Uterus (tissue), 2 donors: ENCODE measurements around the gene TRIOBP.

Experiments
- CTCF ChIP-seq, 4 experiments: fragments of 200-600 bp in 2 of 4; fragments of 450-650 bp in 2 of 4; sonication (generic) in 2 of 4; IDR thresholded peaks; one replicate each; pipeline ENCODE4 v1.5.1; 2016 to 2019; ENCODE audit warnings: antibody characterized with exemption in 4 of 4, mild to moderate bottlenecking in 2 of 4, moderate library complexity in 1 of 4
- POLR2A ChIP-seq, 2 donors: fragments of 450-650 bp; IDR thresholded peaks; one replicate each; pipeline ENCODE4 v1.6.1; 2016; ENCODE audit warnings: antibody characterized with exemption in 2 of 2, mild to moderate bottlenecking in 1 of 2, moderate library complexity in 1 of 2

GRCh38 chr22:37659897-37660708 lies 36.7 kb upstream of the TRIOBP start:
- TF ChIP-seq CTCF (IDR thresholded peaks at IDR 0.05), result no peak
- TF ChIP-seq POLR2A (IDR thresholded peaks at IDR 0.05), result no peak
